ENCODE data around the gene FLYWCH2.

Gene FLYWCH2

DNA sequence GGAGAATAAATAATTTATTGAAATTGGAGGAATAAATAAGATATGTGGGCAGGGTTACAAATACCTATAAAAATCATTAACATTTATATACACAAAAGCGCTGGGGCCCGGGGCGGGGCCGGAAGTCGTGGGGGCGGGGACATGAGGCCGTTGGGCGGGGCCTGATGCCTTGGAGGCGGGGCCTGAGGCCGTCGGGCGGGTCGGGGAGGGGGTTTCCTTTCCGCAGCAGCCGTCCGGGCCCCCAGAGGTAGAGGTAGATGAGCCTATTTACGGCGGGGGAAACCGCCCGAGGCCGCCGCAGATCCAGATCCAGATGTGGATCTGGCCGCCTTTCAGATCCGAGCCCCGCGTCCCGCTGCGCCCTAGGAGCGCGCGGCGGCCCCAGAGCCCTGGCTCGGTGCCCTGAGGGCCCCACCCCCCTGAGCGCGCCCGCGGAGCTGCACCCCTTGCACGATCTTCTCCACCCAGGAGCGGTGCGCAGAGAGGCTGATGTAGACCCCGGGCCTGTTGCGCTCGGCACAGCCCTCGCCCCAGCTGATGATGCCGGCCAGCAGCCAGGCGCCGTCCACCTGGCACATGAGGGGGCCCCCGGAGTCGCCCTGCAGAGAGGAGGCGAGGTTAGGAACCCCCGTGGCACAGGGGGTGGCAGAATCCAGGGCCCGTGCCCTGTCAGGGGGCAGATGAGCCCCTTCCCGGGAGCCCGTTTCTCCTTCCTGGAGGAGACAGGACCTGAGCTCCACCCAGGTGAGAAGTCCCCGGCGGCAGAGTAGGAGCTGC lies 30.1 kb upstream of the FLYWCH2 start:
- DNase-seq = no peak
- Mint-ChIP-seq H3K9me3 (peaks cover 18% of the 10 kb centered on the region), H3K27me3 (ENCODE audit: low read depth, poor library complexity) (peaks cover 62% of the 10 kb centered on the region), H3K27ac (no peak overlapping the region), H3K4me3 (no peak overlapping the region), H3K4me1 (peaks cover 5% of the 10 kb centered on the region), H3K36me3 (ENCODE audit: low read depth) (no peaks in the 10 kb centered on the region)
- TF ChIP-seq, protein P1, sequence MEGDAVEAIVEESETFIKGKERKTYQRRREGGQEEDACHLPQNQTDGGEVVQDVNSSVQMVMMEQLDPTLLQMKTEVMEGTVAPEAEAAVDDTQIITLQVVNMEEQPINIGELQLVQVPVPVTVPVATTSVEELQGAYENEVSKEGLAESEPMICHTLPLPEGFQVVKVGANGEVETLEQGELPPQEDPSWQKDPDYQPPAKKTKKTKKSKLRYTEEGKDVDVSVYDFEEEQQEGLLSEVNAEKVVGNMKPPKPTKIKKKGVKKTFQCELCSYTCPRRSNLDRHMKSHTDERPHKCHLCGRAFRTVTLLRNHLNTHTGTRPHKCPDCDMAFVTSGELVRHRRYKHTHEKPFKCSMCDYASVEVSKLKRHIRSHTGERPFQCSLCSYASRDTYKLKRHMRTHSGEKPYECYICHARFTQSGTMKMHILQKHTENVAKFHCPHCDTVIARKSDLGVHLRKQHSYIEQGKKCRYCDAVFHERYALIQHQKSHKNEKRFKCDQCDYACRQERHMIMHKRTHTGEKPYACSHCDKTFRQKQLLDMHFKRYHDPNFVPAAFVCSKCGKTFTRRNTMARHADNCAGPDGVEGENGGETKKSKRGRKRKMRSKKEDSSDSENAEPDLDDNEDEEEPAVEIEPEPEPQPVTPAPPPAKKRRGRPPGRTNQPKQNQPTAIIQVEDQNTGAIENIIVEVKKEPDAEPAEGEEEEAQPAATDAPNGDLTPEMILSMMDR (IDR thresholded peaks at IDR 0.05) = no peak

DNA sequence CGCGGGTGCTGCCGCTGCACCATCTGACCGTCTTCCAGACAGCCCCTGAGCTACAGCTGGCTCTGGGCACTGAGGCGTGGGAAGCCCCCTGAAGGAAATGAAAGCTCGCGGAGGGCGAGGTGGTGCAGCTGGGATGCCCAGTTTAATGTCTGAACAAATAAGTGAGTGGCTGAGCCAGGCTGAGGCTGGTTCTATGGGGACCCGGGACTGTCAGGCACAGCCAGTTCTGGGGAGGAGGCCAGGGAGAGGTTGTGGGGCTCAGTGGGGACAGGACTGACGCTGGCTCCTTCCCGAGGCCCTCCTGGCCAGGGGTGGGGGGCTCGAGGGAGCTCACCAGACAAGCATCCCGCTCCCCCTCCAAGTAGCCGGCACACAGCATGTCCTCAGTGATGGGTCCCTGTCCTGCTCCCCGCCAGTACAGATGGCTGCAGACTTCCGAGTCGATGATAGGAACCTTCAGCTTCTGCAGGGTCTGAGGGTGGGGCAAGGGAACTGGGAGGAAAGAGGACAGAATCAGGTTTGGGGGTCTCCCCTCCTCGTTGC lies 29.4 kb upstream of the FLYWCH2 start:
- no peak overlapping the region for H3K27ac Mint-ChIP-seq
- peaks cover 5% of the 10 kb centered on the region for H3K4me1 Mint-ChIP-seq
- no peak overlapping the region for H3K4me3 Mint-ChIP-seq
- peaks cover 18% of the 10 kb centered on the region for H3K9me3 Mint-ChIP-seq
- peaks cover 66% of the 10 kb centered on the region for H3K27me3 Mint-ChIP-seq (ENCODE audit: low read depth, poor library complexity)
- TF ChIP-seq, protein P1 (IDR thresholded peaks at IDR 0.05) = no peak
- DNase-seq = no peak
- H3K36me3 Mint-ChIP-seq (ENCODE audit: low read depth) = no peaks in the 10 kb centered on the region

DNA sequence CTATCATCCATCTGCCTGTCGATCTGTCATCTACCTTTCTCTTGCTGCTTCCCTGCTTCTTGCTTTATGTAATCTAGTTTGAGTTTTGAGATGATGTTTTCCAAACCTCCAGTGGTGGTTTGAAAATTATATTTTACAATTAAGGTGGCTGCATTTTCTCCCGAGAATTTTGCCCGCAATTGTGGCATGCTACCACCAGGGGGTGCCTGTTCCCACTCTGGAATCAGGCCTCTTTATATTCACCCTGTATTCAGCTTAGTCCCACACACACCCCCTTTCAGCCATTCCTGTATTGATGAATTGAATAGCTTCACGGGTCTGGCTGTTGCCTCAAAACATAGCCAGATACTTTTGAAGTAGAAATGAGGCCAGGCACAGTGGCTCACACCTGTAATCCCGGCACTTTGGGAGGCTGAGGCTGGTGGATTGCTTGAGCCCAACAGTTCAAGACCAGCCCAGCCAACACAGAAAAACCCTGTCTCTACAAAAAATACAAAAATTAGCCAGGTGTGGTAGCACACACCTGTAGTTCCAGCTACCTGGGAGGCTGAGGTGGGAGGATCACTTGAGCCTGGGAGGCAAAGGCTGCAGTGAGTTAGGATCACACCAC lies 28.2 kb upstream of the FLYWCH2 start:
- H3K27me3 Mint-ChIP-seq (ENCODE audit: low read depth, poor library complexity) = peaks cover 69% of the 10 kb centered on the region
- TF ChIP-seq, protein P1 (IDR thresholded peaks at IDR 0.05) = peak; percentile 48
- no peak overlapping the region for H3K27ac Mint-ChIP-seq
- H3K4me1 Mint-ChIP-seq = peaks cover 5% of the 10 kb centered on the region
- H3K36me3 Mint-ChIP-seq (ENCODE audit: low read depth) = no peaks in the 10 kb centered on the region
- DNase-seq = no peak
- H3K4me3 Mint-ChIP-seq = no peak overlapping the region
- H3K9me3 Mint-ChIP-seq = peaks cover 18% of the 10 kb centered on the region

DNA sequence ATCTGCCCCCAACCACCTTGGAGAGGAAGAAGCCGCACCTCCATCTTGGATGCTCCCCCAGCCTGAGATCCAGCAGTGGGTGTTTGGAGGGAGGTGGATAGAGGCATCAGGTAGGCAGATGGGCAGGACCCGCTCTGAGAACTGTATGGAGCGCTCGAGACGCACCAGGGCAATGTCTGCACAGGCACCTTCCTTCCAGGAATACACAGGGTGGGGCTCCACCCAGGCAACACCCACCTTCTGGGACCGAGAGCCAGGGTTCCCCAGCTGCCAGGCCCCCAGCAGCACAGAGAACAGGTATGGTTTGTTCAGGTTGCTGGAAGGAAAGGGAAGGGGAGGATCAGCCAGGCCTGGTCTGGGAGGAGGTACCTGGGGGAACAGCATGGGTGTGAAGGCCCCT lies 27.5 kb upstream of the FLYWCH2 start:
- Mint-ChIP-seq H3K27me3 (ENCODE audit: low read depth, poor library complexity) (peaks cover 71% of the 10 kb centered on the region), H3K4me1 (peaks cover 5% of the 10 kb centered on the region), H3K36me3 (ENCODE audit: low read depth) (no peaks in the 10 kb centered on the region), H3K4me3 (no peak overlapping the region), H3K9me3 (peaks cover 24% of the 10 kb centered on the region), H3K27ac (no peak overlapping the region)
- DNase-seq = no peak
- TF ChIP-seq, protein P1 (IDR thresholded peaks at IDR 0.05) = no peak

DNA sequence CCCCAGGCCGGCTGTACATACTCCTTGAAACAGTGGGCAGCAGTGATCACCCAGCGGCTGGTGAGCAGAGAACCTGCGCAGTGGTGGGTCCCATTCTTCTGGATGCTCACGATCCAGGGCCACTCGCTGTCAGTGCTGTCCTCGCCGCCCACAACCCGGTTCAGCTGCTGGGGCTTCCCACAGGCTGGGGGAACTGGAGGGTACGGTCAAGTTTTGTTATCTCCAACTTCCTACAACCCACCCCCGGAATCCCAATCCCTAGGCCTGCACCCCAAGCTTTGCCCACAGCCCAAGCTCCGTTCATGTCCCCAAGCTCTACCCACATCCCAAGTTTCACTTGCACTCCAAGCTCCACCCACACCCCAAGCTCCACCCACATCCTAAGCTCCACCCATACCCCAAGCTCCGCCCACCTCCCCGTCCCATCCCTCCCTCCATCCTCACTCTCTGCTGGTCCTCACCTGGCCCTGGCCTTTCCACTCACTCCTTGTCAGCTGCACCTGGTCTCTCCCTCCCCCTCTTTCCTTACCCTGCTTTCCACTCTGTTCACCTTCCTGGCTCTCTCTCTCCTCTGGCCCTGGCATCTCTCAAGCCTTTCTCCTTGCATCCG lies 26.8 kb upstream of the FLYWCH2 start:
- H3K27me3 Mint-ChIP-seq (ENCODE audit: low read depth, poor library complexity) = peaks cover 71% of the 10 kb centered on the region
- peaks cover 5% of the 10 kb centered on the region for H3K4me1 Mint-ChIP-seq
- peak; percentile 44 for DNase-seq
- TF ChIP-seq, protein P1 (IDR thresholded peaks at IDR 0.05) = no peak
- H3K27ac Mint-ChIP-seq = no peak overlapping the region
- no peaks in the 10 kb centered on the region for H3K36me3 Mint-ChIP-seq (ENCODE audit: low read depth)
- no peak overlapping the region for H3K4me3 Mint-ChIP-seq
- peaks cover 28% of the 10 kb centered on the region for H3K9me3 Mint-ChIP-seq
